IMR-90 (cell line): ENCODE results near the gene COL4A2. TPM values are rescaled to one million over a fixed set of nuclear protein-coding genes. Genes with fewer than 3 reads are reported as not detected.

Experiments
- ATAC-seq: fragments of 200-7000 bp; cut with Tn5 transposase; 2 replicates; pipeline ENCODE4 v1.9.1; 2020; ENCODE audit warnings: low read depth, mild to moderate bottlenecking, moderate library complexity
- BruUV-seq: library from RNA; stranded (reverse); fragments of 400-500 nt; replicated peaks from 2 replicates; lab custom pipeline; 2021; lab: Mats Ljungman, UMichigan
- CTCF ChIA-PET: fragments of 300-600 bp; formaldehyde crosslinking; extraction: SDS; loops from one replicate; lab custom pipeline; 2021; ENCODE audit warnings: antibody characterized with exemption; lab: Yijun Ruan, JAX
- POLR2A ChIA-PET: fragments of 300-600 bp; sonication (Branson Sonifier 250); formaldehyde crosslinking; loops from one replicate; lab custom pipeline; 2022; ENCODE audit warnings: antibody characterized with exemption; ENCODE audit not compliant: unreplicated experiment; lab: Charles Lee
- DNase-seq: peaks from one replicate; pipeline ENCODE4 v3.0.0; 2013
- H2AFZ ChIP-seq: replicated peaks from 2 replicates; pipeline ENCODE3; 2013; ENCODE audit warnings: low read length, mild to moderate bottlenecking; ENCODE audit not compliant: poor library complexity
- H2AK5ac ChIP-seq: 2 replicates; pipeline ENCODE4 v1.6.1; 2013; ENCODE audit warnings: low read depth, low read length, inconsistent platforms
- H2AK9ac ChIP-seq: replicated peaks from 2 replicates; pipeline ENCODE3; 2013; ENCODE audit warnings: mild to moderate bottlenecking, low read depth, low read length, moderate library complexity; ENCODE audit not compliant: poor library complexity
- H2BK120ac ChIP-seq: 2 replicates; pipeline ENCODE4 v1.6.1; 2013; ENCODE audit warnings: low read depth, low read length, inconsistent platforms
- H2BK15ac ChIP-seq: 3 replicates; pipeline ENCODE4 v1.6.1; 2013; ENCODE audit warnings: low read depth, low read length, inconsistent platforms
- H2BK20ac ChIP-seq: 2 replicates; pipeline ENCODE4 v1.6.1; 2013; ENCODE audit warnings: low read depth, mild to moderate bottlenecking, inconsistent platforms, low read length, moderate library complexity
- H2BK5ac ChIP-seq: 2 replicates; pipeline ENCODE4 v1.6.1; 2013; ENCODE audit warnings: mild to moderate bottlenecking, low read depth, low read length, inconsistent platforms; ENCODE audit not compliant: poor library complexity, severe bottlenecking
- H3K14ac ChIP-seq: replicated peaks from 2 replicates; pipeline ENCODE4 v1.6.1; 2013; ENCODE audit warnings: low read depth, low read length, inconsistent platforms
- H3K18ac ChIP-seq: 2 replicates; pipeline ENCODE4 v1.6.1; 2013; ENCODE audit warnings: low read depth, low read length, control low read depth
- H3K23ac ChIP-seq: 2 replicates; pipeline ENCODE4 v1.6.1; 2013; ENCODE audit warnings: low read depth, low read length, inconsistent platforms
- H3K27ac ChIP-seq: 2 replicates; pipeline ENCODE4 v1.5.1; 2013; ENCODE audit warnings: mild to moderate bottlenecking, control low read depth, low read length; ENCODE audit not compliant: insufficient read depth
- H3K27me3 ChIP-seq: 2 replicates; pipeline ENCODE4 v1.6.1; 2013; ENCODE audit warnings: low read length; ENCODE audit not compliant: control insufficient read depth, insufficient read depth
- H3K36me3 ChIP-seq: 2 replicates; pipeline ENCODE4 v1.6.1; 2013; ENCODE audit warnings: low read length, mixed read lengths; ENCODE audit not compliant: control insufficient read depth, insufficient read depth
- H3K4ac ChIP-seq: 2 replicates; pipeline ENCODE4 v1.6.1; 2013; ENCODE audit warnings: low read depth, low read length, inconsistent platforms
- H3K4me1 ChIP-seq: 2 replicates; pipeline ENCODE4 v1.6.1; 2013; ENCODE audit warnings: low read length, mixed read lengths; ENCODE audit not compliant: control insufficient read depth, insufficient read depth
- H3K4me2 ChIP-seq: 2 replicates; pipeline ENCODE4 v1.6.1; 2013; ENCODE audit warnings: low read depth, mild to moderate bottlenecking, control low read depth, low read length, moderate library complexity
- H3K4me3 ChIP-seq: 2 replicates; pipeline ENCODE4 v1.5.1; 2013; ENCODE audit warnings: low read depth, mild to moderate bottlenecking, control low read depth, low read length, moderate library complexity; ENCODE audit not compliant: insufficient read depth
- H3K56ac ChIP-seq: 2 replicates; pipeline ENCODE4 v1.6.1; 2013; ENCODE audit warnings: low read length, inconsistent platforms; ENCODE audit not compliant: insufficient read depth; ENCODE audit errors: extremely low read depth
- H3K79me1 ChIP-seq, 2 experiments: 2 replicates each; pipeline ENCODE4 v1.6.1; 2013; ENCODE audit warnings: low read length in 2 of 2, inconsistent platforms in 1 of 2, low read depth in 1 of 2
- H3K9ac ChIP-seq: 2 replicates; pipeline ENCODE4 v1.6.1; 2013; ENCODE audit warnings: low read depth, low read length, control low read depth
- H3K9me1 ChIP-seq: 2 replicates; pipeline ENCODE4 v1.6.1; 2013; ENCODE audit warnings: low read length, inconsistent platforms; ENCODE audit not compliant: insufficient read depth
- H3K9me3 ChIP-seq: 2 replicates; pipeline ENCODE4 v1.6.1; 2013; ENCODE audit warnings: low read length; ENCODE audit not compliant: control insufficient read depth, insufficient read depth
- H4K20me1 ChIP-seq: 2 replicates; pipeline ENCODE4 v1.6.1; 2013; ENCODE audit warnings: low read length, inconsistent platforms; ENCODE audit not compliant: insufficient read depth
- H4K5ac ChIP-seq: 2 replicates; pipeline ENCODE4 v1.6.1; 2013; ENCODE audit warnings: mild to moderate bottlenecking, low read depth, low read length, control low read depth
- H4K8ac ChIP-seq, 2 experiments: 2 replicates each; pipeline ENCODE4 v1.6.1; 2013; ENCODE audit warnings: low read depth in 2 of 2, low read length in 2 of 2, control low read depth in 1 of 2, inconsistent platforms in 1 of 2
- H4K91ac ChIP-seq: 2 replicates; pipeline ENCODE4 v1.6.1; 2013; ENCODE audit warnings: low read depth, low read length, inconsistent platforms; ENCODE audit not compliant: insufficient read depth
- RAD21 ChIP-seq: IDR thresholded peaks from 2 replicates; pipeline ENCODE4 v1.6.1; 2012; ENCODE audit warnings: low read length, improper control_type of control experiment
- WGBS, 2 experiments: methylation state at CpG; one replicate each; pipeline versions ENCODE4 v1.1.5 to v1.1.7; 2013; ENCODE audit warnings: missing lambda C conversion rate in 2 of 2; ENCODE audit not compliant: insufficient read length in 1 of 2; ENCODE audit errors: extremely low coverage in 2 of 2; 5-methylcytosine and 5-hydroxymethylcytosine counted together
- dilution Hi-C: fragments of 300-500 bp; cut with HindIII; formaldehyde crosslinking; loops from one replicate; pipeline ENCODE4 v1.14.3; 2018; ENCODE audit warnings: low sequenced_read_pairs; ENCODE audit not compliant: unreplicated experiment
- in situ Hi-C: fragments of 300-500 bp; cut with MboI; formaldehyde crosslinking; loops from 3 replicates; pipeline ENCODE4 v1.14.3; 2019; ENCODE audit warnings: low sequenced_read_pairs, inconsistent platforms, mixed read lengths
- intact Hi-C: fragments of 100-400 bp; cut with micrococcal nuclease; formaldehyde crosslinking; loops from 2 replicates; pipeline ENCODE4 v1.10.0; 2022
- polyA plus RNA-seq, 3 experiments: library from polyadenylated mRNA; depleted of rRNA; stranded (reverse); fragments of >200 nt; gene quantifications; 2 replicates each; pipeline ENCODE4 v1.2.3, GENCODE V29; 2012; ENCODE audit warnings: low replicate concordance in 1 of 3
- total RNA-seq: library from RNA; depleted of rRNA; stranded (reverse); fragments of >200 nt; gene quantifications from 2 replicates; pipeline ENCODE4 v1.2.3, GENCODE V29; 2012
- TF ChIP-seq, protein P1 (sequence below): fragments of 150-350 bp; IDR thresholded peaks from 2 replicates; pipeline ENCODE4 v1.6.1; 2017; ENCODE audit warnings: mild to moderate bottlenecking, antibody characterized with exemption, low read length, low read depth
- TF ChIP-seq, protein P2 (sequence below): conservative IDR thresholded peaks from 2 replicates; pipeline ENCODE4 v1.5.1; 2012; ENCODE audit warnings: mild to moderate bottlenecking, low read depth, low read length, improper control_type of control experiment

Gene COL4A2
- total and polyA plus RNA-seq, 2 of the 4 experiments (the other 2 are of a cell fraction) = 90.7 to 457 TPM

DNA sequence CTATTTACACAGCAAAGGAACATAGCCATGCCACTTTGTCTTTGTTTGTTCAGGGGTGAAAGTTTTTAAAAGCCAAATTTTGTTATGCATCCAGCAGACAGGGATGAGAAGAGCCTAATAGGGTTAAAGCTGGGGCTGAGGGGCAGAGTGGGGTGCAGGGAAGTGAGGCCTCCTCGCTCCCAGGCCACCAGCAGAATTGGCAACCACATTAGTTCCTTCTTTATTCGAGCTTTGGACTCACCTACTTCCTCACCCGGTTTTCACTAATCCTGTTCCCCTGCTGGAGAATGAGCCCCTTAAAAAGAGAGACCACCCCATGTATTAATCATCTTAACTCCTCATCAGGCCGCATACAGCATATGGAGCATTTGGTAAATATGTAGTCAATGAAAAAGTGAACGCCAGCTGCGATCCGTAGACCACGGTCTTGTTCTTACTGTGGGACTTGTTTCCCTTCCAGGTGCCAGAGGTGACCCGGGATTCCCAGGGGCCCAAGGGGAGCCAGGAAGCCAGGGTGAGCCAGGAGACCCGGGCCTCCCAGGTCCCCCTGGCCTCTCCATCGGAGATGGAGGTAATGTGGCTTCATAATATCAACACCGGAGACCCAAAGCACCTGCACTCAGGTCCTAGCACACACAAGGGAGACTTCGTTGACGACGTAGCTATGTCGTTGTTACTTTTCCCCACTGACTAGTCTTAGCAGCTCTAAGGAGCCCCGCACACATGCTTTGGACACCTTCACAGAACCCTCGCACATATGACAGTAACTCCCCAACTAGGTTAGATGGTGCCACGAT is 142.3 kb downstream of the COL4A2 start:
- WGBS, 2 experiments = 80% methylated on average over 5 of the region's 19 CpGs; no CpG with 5 or more reads in 1 of the 2 experiments
- peaks cover 13% of the 10 kb centered on the region for H3K4me1 ChIP-seq
- peaks cover 66% of the 10 kb centered on the region for H3K36me3 ChIP-seq
- H3K4me3 ChIP-seq = no peak overlapping the region
- no peak overlapping the region for H3K23ac ChIP-seq
- H3K4me2 ChIP-seq = no peak overlapping the region
- H3K9ac ChIP-seq = no peak overlapping the region
- BruUV-seq = no TSS peak
- no peak overlapping the region for H3K14ac ChIP-seq
- H3K56ac ChIP-seq = no peak overlapping the region
- peak overlapping the region; percentile 55 for H2AK5ac ChIP-seq
- intact Hi-C loops (loop anchor here (5.0 kb wide), 1 partner anchor 227 kb away; no protein-coding TSS in a partner anchor), dilution Hi-C loops (no loop called here), in situ Hi-C loops (no loop called here)
- TF ChIP-seq, protein P1, sequence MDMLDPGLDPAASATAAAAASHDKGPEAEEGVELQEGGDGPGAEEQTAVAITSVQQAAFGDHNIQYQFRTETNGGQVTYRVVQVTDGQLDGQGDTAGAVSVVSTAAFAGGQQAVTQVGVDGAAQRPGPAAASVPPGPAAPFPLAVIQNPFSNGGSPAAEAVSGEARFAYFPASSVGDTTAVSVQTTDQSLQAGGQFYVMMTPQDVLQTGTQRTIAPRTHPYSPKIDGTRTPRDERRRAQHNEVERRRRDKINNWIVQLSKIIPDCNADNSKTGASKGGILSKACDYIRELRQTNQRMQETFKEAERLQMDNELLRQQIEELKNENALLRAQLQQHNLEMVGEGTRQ = no peak
- TF ChIP-seq, protein P2, sequence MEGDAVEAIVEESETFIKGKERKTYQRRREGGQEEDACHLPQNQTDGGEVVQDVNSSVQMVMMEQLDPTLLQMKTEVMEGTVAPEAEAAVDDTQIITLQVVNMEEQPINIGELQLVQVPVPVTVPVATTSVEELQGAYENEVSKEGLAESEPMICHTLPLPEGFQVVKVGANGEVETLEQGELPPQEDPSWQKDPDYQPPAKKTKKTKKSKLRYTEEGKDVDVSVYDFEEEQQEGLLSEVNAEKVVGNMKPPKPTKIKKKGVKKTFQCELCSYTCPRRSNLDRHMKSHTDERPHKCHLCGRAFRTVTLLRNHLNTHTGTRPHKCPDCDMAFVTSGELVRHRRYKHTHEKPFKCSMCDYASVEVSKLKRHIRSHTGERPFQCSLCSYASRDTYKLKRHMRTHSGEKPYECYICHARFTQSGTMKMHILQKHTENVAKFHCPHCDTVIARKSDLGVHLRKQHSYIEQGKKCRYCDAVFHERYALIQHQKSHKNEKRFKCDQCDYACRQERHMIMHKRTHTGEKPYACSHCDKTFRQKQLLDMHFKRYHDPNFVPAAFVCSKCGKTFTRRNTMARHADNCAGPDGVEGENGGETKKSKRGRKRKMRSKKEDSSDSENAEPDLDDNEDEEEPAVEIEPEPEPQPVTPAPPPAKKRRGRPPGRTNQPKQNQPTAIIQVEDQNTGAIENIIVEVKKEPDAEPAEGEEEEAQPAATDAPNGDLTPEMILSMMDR = no peak
- no peak for TF ChIP-seq RAD21
- no peak overlapping the region for H4K5ac ChIP-seq
- no peak overlapping the region for H3K18ac ChIP-seq
- H3K9me1 ChIP-seq = peaks cover 32% of the 10 kb centered on the region
- no peak overlapping the region for H2AFZ ChIP-seq
- H3K9me3 ChIP-seq = no peaks in the 10 kb centered on the region
- peak overlapping the region; percentile 32; the same call in 1 of the 2 replicates for H2BK120ac ChIP-seq
- no peak overlapping the region for H2AK9ac ChIP-seq
- H2BK20ac ChIP-seq = no peak overlapping the region
- peak overlapping the region; percentile 69 for H3K4ac ChIP-seq
- no peak overlapping the region for H4K8ac ChIP-seq
- peaks cover 4 to 55% of the 10 kb centered on the region in 2 experiments; a peak in 3 of 4 replicates for H3K79me1 ChIP-seq
- ATAC-seq (no peak), DNase-seq (no peak)
- no peaks in the 10 kb centered on the region for H4K20me1 ChIP-seq
- ChIA-PET CTCF (no interaction called here), POLR2A (no interaction called here)
- H4K91ac ChIP-seq = peak overlapping the region; percentile 27; the same call in 1 of the 2 replicates
- H2BK5ac ChIP-seq = peak overlapping the region; percentile 18
- no peaks in the 10 kb centered on the region for H3K27me3 ChIP-seq
- H3K27ac ChIP-seq = no peak overlapping the region
- H2BK15ac ChIP-seq = no peak overlapping the region
